Stimulated activated CD4-positive, alpha-beta T cell treated with anti-CD3 and anti-CD28 coated beads, Interleukin-12 subunit alpha, Interleukin-12 subunit beta, amount 100 ng/mL, for 24 hours (primary cell): Measurements from ENCODE around the gene OR10G3.

Source experiments
- DNase-seq, 2 experiments: peaks; one replicate each; pipeline ENCODE4 v3.0.0-alpha.2; 2020; ENCODE audit warnings: low read depth in 2 of 2

Gene OR10G3

GRCh38 chr14:21535545-21536417, 44.1 kb downstream of the OR10G3 start:
- DNase-seq, result no peak

DNA sequence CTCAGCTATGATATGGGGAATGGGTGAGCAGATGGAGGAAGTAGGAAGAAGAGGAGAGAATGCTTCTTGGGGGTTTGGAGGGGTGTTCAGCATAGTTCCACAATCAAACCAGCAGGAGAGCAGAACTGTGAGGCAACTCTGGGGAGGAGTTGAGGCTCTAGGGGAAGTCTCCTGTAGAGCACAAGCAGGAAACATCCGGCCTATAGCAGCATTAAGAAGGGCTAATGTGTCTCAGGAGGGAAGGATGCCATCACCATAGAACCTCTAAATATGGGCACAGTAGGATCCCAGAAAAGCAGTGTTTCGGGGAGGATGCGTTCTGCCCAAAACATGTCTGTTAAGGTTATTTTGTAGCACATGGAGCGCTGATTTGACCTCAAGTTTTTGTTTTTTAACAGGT, 45.3 kb downstream of the OR10G3 start:
- DNase-seq, result no peak

GRCh38 chr14:21533294-21533693, 46.6 kb downstream of the OR10G3 start:
- no peak for DNase-seq

DNA sequence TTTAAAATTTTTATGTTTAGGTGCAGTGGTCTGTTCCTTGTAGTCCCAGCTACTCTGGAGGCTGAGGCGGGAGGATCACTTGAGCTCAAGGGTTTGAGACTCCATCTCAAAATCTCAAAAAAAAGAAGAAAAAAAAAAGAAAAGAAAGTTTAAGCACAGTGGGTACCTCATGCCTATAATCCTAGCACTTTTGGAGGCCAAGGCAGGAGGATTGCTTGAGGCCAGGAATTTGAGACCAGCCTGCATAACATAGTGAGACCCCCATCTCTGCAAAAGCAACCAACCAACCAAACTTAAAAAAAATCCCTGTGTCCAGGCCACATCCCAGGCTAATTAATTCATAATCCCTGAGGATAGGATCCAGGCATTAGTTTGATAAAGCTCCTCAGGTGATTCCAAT, 50.4 kb downstream of the OR10G3 start:
- DNase-seq, result no peak

- no peak for DNase-seq
Measured at GRCh38 chr14:21528381-21529348, 51.2 kb downstream of the OR10G3 start.

- no peak for DNase-seq
Measured at GRCh38 chr14:21527318-21527679, 52.6 kb downstream of the OR10G3 start.

DNA sequence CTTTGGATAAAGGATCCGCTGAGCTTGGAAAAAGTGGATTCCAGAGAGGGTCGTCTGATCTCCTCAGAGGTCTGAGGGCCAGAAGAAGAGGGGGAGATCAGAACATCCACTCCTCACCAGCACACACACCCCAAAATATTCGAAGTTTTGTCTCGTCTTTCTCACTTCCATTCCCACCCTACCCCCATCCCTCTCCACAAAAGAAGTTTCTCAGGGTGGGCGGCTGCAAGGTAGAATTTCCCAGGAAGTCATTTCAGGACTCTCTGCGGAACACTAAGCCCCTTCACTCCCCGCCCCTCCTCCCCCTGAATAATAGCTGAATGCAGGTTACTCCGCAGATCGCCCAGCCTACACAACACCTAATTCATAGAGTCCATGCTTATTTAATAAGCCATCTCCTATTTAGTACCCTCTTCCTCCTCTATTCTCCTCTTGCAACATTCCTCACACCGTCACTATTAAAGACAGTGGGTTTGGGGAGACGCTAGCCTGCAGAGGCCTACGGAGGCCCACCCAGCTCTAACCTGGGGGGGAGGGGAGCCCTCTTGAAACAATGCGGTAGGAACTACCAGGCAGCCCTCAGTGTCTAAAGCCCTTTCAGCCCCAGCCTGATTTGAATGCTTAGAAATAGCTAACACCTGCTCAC, 53.1 kb downstream of the OR10G3 start:
- no peak for DNase-seq

DNA sequence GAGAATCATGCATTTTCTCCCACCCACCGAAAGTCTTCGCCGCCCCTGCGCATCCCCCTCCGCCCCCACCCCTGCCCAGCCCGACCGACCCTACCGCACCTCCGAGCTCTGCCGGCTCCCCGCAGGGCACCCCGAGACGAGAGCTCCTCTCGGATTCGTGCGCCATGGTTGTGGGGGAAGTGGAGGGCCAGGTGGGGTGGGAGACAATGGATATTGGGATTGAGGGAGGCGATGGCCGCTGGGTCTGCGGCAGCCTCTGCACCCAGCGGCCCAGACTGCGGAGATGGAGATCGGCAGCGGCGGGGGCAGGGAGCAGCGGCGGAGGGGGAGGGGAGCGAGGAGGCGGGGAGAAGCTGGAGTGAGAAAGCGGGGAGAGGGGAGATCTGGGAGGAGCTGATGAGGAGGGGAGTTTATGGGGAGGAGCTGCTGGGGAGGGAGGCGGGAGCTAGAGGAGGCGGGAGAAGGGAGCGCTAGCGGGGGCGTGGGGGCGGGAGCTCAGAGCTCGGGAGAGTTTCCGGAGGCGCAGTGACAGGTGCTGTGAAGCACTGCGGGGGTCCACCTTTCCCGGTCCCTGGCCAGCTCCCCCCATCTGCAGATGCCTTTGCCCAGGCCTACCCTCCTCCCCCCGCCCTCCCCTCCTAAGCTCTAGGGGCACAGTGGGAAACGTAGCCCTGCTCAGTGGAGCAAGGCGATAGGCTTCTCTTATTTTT, 53.8 kb downstream of the OR10G3 start, which contains the start of gene SALL2:
SALL2 (minus strand) TSS at position 385 of the 710 bp plus-strand sequence; CDS start at position 166, 219 bp downstream.
- peak; percentile 35 to 72 for DNase-seq

DNA sequence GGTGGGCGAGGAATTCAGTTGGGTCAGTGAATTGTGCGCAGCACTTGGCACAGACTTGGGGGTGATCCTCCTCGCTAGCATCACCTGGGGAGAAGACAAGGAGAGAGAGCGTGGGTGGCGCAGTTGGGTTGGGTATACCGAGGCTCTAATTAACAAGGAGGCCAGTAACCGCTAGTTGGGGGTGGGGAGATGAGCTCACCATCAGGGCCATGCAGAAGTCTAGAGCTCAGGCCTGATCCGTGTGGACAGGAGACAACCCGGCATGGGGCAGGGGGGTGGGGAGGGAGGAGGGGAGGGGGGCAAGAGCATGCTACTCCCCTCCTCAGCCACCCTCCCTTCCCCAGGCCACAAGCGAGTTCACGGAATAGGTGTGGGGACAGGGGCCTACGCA, 54.3 kb downstream of the OR10G3 start:
- no peak for DNase-seq

- DNase-seq, result no peak
Measured at GRCh38 chr14:21524575-21525490, 55.0 kb downstream of the OR10G3 start.

- DNase-seq, result no peak
Measured at GRCh38 chr14:21523203-21523602, 56.7 kb downstream of the OR10G3 start.

- no peak for DNase-seq
Measured at GRCh38 chr14:21521501-21521900, 58.4 kb downstream of the OR10G3 start.

- no peak for DNase-seq
Measured at GRCh38 chr14:21520767-21521166, 59.1 kb downstream of the OR10G3 start.

DNA sequence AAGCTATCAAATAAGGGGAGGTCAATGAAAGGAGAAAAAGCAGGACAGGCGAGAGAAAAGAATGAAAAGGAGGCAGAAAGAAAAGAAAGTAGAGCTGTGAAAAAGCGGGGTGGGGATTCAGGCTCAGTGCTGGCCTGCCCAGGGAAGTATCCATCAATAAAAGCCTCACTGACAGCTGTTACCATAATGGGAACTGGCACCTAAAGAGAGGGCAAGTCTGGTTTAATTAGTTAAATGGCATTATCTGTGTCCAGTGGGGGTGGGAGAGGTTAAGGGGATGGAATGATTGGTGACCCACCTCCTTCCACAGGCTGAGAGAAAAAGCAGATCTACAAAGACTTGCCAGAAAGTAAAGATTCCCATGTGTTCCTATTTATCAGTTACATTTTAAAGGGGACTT, 61.2 kb downstream of the OR10G3 start:
- DNase-seq, result no peak
